NCI-H1105 (cell line): ENCODE data around the gene MRPL24.

Experiments used
- DNase-seq: peaks from one replicate; lab custom pipeline; 2025; lab: John Stamatoyannopoulos, UW

The MRPL24 gene

DNA sequence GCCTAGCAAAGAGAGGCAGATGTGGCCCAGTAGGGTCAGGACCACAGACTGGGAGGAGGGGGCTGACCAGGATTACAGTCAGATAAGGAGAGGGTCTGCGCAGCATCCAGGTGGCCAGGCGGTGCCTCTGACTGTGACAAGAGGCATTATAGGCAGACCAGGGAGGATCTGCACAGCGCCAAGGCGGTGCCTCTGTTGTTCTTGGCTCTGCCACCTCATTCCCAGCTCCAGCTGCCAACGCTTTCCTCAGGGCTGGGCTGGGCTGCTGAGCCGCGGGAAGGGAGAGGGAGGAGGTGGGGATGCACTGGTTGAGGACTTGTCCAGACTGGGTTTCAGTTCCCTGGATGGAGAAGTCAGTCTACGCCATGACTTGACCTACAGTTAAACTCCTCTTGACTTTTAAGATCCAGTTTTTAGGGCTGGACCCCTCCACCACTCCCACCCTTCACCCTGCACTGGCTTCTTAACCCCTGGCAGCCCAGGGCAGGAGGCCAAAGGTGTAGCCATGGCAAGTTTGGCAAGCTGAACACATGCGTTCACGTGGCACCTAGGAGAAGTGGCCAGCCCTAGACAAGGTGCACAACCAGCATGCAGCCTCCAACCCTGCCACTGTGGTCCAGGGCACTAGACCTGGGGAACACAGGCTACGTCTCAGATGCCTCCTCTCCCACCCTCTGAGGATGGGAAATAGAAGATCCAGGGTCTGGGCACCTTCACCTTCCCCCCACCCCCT is 31.0 kb downstream of the MRPL24 start:
- DNase-seq = peak; percentile 52

DNA sequence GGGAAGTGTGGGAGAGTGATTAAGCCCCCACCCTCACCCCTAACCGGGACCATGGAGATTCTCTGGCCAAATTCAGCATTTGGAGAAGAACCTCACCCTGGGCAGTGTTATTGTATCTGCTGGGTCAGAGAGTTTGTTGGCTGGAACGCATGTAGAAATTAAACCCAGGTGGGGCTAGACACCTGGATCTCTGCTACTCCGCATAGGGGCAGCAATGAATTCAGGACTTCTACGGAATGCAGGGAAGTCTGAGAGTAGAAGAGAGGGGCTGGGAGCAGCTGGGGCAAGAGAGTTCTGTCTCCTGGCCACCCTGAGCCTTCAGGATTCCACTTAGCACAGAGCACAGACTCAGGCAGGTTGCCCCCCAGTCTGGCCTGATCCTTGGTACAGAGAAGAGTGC is 31.9 kb downstream of the MRPL24 start:
- DNase-seq = no peak

DNA sequence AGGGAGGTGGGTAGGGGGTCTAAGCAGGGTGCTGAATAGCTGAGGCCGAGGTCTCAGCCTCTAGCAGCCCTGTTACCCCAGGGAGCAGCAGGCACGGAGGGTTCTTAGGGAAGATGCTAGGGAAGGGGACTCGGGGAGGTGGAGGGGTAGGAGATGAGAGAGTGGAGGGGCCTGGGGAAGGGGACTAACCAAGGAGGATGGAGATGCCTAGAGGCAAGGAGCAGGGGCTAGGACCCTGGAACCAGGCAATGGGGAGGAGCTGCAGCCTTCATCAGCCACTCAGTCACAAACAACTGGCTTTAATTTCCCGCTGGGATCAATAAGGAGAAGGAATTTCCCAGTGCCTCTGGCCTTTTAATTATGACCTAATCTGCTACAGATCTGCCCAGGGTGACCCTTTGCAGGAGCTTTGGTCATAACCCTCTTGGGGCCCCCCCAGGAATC is 32.6 kb downstream of the MRPL24 start:
- DNase-seq = no peak

DNA sequence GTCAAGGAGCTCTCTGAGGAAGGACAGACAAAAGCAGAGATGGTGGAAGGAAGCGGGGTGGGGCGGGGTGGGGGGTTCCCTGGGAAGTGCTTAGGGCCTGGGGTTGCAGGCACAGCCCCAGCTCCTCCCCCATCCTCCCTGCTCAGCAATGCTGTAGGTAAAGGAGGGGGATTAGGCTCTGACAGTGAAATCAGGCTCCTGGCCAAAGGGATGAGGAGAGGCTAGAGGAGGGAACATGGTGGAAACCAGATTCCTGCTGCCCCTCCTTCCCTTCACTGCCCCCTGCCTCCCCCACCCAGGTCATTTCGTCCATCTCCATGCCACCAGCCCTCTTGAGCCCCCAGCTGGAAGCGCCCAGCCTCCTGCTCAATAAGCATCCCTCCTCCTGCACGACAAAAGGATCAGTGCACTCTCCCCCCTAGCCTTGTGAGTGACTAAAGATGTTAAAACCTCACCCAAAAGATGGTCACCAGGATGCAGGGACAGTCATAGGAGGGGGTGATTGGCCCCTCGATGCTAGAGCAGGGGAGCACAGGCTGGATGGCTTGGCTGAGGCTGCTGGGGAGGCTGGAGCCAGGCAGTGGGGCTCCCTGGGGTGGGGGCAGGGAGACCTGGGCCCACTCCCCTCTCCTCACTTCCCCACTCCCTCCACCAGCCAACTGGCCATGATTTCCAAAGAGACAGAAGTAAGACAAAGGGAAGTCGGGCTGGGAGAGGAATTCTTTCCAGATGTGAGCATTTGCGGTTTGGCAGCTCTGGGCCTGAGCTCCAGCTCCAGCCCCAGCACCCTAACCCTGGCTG is 33.3 kb downstream of the MRPL24 start:
- no peak for DNase-seq

DNA sequence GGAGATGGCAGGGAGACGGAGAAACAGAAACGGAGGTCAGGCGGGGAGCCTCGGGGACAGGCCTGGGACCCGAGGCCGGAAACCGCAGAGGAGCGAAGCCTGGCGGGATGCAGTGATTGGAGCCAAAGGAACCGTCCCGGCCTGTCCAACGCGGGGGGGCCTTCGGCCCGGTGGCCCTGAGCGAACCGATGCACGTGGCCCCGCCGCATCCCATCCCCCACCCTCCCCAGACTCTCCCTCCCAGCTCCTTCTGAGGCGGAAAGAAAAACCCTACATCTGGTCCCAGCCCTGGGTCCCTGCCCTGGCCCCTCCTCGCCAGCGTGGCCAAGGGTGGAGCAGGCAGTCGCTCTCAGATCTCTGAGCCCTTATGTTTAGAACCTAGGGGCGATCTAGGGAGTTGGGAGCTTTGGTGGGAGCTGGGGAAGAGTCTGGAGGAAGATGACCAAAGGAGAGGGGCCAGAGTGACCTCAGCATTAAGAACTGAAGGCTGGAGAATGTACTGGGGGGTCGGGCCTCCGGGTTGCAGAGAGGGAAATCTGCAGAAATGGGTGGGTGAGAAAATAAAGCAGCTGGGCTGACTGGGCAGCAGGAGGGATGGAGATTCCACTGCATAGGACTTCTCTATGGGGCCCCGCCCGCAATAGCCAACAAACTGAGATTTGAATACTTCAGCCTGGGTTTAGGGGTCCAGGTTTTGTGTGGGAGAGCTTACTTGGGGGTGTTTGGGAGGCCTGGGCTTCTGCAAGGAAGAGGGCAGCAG is 34.1 kb downstream of the MRPL24 start:
- no peak for DNase-seq

DNA sequence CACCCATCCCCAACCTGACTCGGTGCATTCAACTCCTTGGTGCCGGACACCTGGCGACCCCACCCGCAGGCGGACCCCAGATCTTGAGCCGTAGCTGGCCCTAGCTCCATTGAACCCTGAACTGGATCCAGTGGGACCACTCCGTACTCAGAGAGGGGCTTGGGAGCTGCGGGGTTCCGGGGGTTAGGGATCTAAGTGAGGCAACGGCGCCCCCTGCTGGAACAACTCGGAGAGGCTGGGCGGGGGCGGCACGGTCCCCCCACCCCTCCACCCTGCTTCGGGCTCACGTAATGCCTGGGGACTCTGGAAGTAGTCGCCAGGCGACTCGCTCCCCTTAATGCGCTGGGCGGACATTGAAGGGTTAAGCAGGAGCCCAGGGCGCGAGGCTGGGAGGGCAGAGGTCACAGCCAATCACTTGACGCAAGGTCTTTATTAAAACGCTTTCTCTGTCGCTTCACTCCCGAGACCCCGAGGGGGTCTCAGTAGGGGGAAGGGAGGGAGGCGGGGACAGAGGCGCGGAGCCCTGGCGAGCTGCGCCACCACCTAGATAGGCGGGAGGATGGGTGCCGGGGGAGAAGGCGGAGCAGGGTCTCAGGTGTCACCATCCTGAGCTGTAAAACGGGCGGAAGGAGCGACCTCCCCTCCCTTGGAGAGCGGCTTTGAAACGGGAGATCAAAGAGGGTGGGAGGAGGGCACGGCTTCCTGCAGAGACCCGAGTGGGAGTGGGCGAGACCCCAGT is 34.8 kb downstream of the MRPL24 start:
- DNase-seq = peak; percentile 66

DNA sequence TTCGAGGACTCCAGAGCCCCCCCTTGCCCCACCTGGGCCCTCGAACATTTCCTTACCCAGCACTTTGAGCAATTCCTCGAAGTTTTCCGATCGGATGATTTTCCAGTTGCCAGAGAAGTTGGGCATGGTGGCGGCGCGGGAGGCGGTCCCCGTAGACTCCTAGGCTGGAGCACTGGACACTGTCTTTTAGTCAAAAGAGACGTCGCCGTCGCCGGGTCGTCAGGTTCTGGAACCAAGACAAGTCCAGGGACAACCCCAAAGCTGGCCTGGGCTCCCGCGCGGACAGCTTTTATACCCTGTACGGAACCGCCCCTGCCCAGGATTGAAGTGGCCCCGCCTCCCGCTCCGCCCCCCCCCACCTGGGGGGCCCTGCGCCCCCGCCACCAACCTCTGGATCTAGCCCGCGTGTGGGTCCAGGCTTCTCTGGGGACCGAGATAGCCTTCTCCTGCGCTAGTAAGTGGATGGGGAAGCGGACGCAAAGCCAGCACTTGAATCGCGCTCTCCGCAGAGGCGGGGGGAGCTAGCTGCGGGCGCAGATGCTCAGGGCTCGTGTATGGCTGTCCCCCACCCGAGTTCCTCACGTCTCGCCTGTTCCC is 35.5 kb downstream of the MRPL24 start, which contains the start of gene CRABP2:
TSS of gene CRABP2 (minus strand) at position 263 of the 597 bp plus-strand sequence. CDS start at position 126, 137 bp downstream.
- peak; percentile 64 for DNase-seq

DNA sequence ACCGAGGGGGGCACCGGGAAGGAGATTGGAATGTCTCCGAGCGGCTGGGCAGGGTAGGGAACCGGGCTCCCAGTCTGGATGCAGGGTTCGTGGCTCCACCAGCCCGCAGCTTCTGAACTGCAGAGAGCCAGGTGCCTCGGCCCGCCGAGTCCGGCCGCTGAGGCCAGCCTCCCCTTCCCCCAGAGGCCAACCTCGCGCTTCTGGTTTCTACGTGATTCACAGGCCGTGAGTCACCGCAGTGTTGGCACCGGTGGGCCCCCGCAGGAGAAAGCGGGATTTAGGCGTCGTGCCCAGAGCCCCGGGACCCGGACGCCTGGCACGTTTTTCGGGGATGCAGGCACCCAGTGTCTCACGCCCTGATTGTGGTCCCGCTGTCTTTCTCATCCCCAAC is 36.0 kb downstream of the MRPL24 start:
- DNase-seq = no peak

DNA sequence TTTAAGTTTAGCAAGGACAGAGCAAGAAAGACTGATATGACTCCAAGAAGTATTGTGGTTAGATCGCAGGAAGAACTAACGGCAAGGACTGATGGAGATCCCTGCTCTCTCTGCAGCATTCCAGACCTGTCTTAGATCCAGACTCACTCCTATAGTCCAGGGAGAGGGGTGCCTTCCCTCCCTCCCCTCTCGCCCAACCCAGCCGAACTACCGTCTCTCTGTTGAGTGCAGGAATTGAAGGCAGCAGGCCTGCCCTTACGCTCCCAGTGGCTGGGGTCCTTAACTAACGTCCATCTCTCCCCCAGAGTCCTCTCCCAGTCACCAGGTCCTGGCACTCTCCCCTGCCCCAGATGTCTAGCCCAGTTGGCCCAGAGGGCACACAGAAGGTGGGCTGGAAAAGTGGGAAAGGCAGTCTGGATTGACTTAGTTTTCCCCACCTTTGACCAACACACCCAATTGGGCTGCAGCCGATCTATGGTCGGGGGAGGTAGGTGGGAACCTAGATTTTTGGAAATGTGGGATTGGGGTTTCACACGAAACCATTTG is 36.6 kb downstream of the MRPL24 start:
- DNase-seq = no peak

DNA sequence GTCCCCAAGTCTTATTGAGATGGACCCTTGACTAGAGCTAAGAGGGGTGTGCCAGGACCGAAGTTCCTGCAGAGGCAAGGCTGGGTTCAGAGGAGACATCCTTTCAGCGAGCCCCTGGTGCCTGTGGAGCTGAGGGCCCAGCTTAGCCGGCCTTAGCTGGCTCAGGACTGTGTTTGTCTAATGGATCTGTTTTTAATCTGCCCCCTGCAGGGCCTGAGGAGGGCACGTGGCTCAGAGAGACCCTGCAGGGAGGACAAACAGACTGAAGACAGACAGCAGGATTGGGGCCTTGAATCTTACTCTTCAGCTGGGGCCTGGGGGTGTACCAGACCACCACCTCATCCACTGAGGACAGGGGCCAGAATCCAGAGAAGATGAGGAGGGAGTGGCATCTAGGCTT is 37.1 kb downstream of the MRPL24 start:
- no peak for DNase-seq

DNA sequence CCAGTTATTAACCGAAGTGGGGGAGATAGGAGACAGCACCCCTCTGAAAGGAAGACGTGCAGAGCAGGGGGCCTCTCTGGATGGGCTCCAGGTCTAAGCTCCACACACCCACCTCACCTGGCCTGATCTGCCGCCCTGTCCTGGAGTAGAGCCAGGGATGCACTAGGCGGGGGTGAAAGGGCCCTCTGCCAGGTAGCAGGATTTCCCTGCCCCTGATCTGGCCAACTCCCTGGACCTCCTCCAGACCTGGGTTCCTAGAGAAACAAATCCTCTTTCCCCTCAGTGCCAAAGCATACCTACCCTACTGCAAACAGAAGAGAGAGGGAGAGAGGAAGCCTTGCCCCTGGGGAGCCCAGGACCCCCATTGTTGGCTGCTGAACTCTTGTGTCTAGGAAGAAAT is 37.6 kb downstream of the MRPL24 start:
- DNase-seq = no peak

DNA sequence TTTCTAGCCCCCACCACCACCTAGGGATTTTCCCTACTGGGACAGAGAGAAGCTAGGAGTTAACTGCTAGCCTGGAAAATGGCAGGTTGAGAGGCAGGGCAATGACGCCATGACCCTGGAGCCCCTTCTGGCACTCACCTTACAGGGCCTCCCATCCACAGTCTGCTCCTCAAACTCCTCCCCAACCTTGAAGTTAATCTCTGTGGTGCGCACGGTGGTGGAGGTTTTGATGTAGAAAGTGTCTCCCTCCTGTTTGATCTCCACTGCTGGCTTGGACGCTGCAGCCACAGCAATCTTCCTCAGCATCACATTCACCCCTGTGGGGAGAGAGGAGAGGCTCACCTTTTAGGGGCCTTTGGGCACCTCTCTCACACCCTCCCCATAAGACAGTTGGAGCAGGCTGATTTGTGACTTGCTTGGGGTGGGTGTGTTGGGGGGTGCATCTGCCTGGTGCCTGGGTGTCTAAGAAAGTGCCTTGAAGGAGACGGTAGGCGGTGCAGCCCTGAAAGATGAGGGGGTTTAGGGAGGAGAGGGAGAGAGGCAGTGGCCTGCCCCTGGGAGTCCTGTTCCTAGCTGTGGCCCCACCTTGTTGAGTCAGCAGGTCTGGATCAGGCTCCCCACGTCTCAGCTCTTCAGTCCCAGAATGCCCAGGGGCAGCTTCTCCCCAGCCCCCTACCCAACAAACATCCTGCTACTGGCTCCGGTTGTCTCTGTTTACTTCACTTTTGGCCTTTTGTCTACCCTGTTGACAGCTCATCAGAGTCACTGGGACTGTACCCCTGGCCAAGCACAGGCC is 40.0 kb downstream of the MRPL24 start:
- no peak for DNase-seq

DNA sequence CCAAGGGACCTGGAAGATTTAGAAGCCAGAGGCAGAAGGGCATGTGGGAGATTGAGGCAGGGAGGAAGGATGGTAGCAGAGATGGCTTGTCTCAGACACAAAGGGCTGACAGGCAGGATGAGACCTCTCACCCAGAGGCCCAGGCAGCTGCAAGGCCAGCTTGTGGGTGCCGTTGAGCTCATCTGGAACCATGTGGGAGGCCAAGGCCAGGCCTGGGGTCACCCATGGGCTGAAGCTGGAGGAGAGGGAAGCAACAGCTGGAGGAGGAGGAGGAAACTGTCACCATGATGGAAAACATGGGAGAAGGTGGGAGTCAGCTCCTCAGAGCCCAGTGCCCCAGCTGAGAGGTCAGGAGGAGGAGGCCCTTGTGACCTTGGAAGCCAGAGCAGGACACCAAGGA is 41.9 kb downstream of the MRPL24 start:
- no peak for DNase-seq

DNA sequence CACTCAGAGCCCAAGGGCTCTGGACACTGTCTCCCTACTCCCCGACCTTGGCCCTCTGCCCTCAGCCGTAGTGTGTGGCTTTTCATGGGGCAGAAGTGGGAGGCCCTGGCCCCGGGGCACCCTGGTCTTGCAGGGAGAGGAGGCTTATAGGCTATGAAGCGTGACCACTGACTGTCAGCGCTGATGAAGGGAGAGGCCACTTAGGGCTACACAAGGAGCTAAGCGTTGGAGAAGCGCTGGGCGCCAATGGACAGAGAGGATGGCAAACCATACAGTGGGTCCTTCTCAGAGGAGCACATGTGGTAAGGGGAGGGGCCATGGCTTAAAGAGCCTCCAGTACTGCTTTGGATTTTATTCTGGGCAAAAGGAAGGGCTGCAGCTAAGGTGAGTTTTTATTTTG is 43.4 kb downstream of the MRPL24 start:
- no peak for DNase-seq

DNA sequence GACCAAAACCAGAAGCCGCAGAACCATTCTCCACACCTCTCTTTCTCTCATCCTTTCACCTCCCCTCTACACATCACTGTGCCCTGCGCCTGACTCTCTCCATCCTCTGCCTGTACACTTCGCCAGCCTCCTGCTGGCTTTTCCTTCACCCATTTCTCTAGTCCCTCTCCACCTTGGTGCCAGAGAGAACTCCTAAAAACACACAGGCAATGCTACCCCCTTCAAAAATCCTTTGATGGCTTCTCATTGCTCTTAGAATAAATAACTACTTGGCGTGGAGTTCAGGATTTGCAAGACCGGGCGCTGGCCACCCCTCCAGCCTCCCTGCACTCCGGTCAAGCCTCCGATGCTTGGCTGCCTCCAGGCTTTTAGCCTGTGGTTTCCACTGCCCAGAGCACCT is 44.1 kb downstream of the MRPL24 start:
- no peak for DNase-seq

DNA sequence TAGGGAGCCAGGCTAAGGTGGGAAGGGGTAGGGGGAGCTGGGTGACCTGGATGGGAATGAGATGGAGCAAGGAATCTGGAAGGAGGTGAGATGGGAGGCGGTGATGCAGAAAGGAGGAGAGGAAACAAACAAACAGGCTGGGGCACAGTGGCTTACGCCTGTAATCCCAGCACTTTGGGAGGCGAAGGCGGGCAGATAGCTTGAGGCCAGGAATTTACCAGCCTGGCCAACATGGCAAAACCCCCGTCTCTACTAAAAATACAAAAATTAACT is 46.3 kb downstream of the MRPL24 start:
- no peak for DNase-seq

DNA sequence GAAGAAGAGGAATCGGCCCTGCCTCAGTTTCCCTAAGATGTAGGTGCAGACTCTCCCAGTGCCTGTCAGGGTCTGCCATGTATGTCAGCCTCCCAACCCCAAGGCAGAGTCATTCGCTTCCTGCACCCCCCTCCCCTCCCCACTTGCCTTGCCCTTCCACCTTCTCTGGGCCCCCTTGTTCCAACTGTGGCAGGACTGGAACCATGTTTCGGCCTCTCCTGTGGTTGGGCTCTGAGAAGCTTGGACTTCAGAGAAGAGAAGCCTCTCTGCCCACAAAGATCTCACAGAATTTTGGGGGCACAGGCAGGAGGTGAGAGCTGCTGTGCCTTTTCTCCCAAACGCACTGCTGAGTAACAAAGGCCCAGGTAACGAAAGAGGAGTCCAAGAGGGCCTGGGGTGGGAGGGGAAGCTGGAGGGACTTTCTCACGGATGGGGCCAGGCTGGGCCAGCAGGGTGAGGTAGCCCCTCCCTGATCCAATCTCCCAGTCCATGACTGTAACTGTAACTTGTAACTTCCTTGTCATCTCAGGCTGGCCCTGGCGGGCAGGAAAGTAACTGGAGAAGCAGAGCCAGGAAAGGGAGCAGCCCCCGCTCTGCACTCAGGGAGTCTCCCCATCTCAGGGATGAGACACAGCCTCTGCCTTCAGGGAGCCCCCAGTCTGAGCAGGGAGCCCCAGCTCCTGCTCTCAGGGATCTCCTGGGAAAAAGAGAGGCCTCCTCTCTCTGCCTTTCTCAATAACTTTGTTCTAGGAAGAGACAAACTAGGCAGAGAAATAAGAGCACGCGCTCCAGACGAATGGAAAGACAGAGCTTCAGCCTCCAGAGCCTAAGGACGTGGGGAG is 46.8 kb downstream of the MRPL24 start:
- DNase-seq = no peak

DNA sequence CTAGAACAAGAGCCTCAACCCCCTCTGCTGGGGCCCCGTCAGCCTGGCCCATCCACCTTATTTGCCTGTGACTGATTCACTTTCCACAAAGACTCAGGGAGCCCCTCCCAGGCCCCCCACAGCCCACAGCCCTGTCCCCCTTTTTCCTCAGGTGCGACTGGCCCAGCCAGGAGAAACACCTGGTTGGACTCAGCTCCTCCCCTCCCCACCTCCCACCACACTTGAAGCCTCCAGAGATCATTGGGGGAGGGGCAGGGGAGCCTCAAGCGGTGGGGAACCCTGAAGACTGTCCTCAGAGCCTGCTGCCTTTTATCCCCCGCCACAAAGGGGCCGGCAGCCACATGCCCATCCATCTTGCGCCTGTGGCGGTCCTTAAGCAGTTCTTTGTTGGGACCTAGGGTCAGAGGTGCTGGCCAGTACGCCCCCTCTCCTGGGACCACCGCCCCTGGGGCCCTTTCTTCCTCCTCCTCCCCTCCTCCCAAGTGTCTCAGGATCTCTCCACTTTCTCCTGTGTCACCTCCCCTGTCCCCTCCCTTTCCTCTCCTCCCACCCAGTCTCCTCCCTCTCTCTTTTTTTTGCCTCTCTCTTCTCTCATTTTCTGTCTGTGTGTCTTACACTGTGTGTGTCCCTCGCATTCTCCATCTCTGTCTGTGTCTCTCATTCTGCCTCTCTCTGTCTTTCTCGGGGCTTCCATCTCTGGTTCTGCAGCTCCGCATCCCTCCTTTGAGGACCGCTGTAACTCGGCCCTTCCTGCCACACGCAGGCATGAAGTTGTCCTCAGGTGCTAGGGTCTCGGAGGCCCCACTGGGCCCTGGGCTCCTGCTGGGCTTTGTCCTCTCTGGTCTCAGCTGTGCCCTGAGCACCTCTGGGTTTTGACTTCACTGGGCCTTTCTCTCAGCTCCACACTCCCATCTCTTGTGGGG is 47.7 kb downstream of the MRPL24 start:
- peak; percentile 78 for DNase-seq
